ENCODE data around the gene ABRAXAS1.

DNA sequence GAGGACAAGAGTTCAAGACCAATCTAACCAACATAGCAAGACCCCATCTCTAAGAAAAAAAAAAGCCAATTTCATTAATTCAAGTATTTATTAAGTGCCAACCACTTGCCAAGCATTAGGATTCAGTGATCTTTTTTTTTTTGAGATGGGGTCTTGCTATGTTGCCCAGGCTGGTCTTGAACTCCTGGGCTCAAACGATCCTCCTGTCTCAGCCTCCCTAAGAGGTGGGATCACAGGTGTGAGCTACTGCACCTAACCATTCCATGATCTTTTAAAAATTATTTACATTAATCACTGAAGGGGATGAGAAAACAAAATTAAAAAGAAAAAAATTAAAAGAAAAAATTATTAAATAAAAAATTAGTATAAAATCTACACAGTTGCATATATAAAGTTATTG, 53.7 kb downstream of the ABRAXAS1 start:
- TF ChIP-seq ZNF274 (IDR thresholded peaks at IDR 0.05; ENCODE audit: low read depth, low read length) (no peak), YY1 (IDR thresholded peaks at IDR 0.05; ENCODE audit: insufficient read depth, insufficient read length) (no peak)
